C4-2B (cell line): Measurements from ENCODE around the gene DKC1.

ENCODE experiments used
- H3K27ac ChIP-seq: fragments of 450-650 bp; 2 replicates; pipeline ENCODE4 v1.5.1; 2017
- ZFX ChIP-seq: fragments of 450-650 bp; IDR thresholded peaks from 2 replicates; pipeline ENCODE4 v1.6.1; 2017
- TF ChIP-seq, protein P1 (sequence below): fragments of 450-650 bp; conservative IDR thresholded peaks from 2 replicates; pipeline ENCODE4 v1.5.1; 2017; ENCODE audit warnings: mild to moderate bottlenecking

DKC1 gene

GRCh38 chrX:154738011-154738738 is 24.5 kb upstream of the DKC1 start:
- TF ChIP-seq, protein P1, sequence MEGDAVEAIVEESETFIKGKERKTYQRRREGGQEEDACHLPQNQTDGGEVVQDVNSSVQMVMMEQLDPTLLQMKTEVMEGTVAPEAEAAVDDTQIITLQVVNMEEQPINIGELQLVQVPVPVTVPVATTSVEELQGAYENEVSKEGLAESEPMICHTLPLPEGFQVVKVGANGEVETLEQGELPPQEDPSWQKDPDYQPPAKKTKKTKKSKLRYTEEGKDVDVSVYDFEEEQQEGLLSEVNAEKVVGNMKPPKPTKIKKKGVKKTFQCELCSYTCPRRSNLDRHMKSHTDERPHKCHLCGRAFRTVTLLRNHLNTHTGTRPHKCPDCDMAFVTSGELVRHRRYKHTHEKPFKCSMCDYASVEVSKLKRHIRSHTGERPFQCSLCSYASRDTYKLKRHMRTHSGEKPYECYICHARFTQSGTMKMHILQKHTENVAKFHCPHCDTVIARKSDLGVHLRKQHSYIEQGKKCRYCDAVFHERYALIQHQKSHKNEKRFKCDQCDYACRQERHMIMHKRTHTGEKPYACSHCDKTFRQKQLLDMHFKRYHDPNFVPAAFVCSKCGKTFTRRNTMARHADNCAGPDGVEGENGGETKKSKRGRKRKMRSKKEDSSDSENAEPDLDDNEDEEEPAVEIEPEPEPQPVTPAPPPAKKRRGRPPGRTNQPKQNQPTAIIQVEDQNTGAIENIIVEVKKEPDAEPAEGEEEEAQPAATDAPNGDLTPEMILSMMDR = no peak
- TF ChIP-seq ZFX = no peak
- no peak overlapping the region for H3K27ac ChIP-seq

DNA sequence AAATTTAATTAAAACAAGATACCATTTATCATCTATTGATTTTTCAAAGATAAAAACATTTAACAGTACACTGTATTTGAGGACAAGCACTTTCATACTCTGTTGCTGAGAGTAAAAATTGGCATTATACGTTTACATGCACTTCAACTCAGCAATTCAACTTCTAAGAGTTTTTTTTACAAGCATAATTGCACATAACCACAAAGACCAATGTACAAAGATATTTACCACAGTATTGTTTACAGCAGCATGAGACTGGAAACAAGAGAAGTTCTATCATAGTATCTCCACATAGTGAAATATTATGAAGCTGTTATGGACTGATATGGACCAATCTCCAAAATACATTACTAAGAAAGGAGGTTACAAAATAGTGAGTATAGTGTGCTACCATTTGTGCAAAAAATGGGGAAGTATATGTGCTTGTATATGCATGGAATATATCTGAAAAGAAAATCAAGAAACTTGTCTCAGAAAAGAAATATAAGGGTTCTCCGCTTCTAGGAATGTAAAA is 22.7 kb upstream of the DKC1 start:
- H3K27ac ChIP-seq = no peak overlapping the region
- TF ChIP-seq ZFX = no peak
- TF ChIP-seq, protein P1 = no peak

DNA sequence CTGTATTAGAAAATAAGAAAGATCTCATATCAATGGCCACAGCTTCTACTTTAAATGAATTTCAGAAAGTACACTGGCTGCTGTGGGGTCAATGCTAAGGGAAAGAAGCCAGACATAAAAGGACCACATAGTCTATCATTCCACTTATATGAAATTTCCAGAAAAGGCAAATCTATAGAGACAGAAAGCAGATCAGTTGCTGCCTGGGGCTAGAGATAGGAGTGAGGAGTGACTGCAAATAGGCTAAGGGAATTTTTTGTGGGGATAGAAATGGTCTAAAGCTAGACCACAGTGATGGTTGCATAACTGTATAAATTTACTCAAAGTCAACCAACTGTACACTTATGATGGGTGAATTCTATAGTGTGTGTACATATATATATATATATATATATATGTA is 20.1 kb upstream of the DKC1 start:
- TF ChIP-seq ZFX = no peak
- TF ChIP-seq, protein P1 = no peak
- H3K27ac ChIP-seq = no peak overlapping the region

DNA sequence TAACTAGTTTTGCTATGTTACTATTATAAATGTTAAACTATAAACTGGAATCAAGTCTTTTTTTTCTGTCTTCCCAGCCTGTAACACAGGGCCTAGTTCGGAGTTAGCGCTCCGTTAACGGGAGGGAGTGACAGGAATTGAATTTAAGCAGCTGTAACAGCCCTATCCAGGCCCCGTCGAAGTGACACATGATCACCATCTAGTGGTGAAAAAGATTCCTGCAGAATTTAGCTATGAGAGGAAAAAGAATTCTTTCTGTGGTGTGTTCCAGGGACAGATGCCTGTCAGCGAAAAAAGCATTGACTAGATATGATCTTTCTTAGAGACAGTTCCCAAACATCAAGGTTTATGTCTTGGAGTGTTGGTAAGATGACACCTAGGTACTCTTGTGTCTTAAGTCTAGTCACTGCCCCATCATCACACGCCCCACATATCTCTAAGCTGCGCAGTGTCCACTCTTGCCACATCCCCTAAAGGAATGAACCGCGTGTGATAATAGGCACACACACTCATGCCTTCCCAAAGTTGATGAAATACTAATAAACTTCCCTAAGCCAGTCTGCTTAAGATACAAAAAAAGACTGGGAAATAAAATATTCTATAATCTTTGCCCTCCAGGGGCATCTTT is 13.8 kb upstream of the DKC1 start:
- H3K27ac ChIP-seq = no peak overlapping the region
- TF ChIP-seq ZFX = no peak
- TF ChIP-seq, protein P1 = peak; percentile 76

DNA sequence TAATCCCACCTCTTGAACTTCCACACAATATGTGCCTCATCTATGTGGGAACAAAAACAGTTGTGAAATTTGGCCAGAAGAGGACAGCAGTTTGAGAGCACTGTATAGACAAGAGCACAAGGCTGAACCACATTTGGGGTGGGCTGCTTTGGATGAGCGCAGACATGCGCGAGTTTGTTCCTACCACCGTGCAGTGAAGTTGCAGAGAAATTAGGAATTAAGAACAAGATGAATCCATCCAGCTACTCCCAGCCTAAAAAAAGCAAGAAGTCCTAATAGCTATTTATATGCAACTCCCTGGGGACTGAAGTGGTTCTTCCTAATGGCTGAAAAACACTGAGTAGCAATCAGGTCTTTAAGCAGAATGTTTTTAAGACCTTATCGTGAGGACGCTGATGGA is 12.8 kb upstream of the DKC1 start:
- H3K27ac ChIP-seq = no peak overlapping the region
- TF ChIP-seq ZFX = no peak
- TF ChIP-seq, protein P1 = no peak

DNA sequence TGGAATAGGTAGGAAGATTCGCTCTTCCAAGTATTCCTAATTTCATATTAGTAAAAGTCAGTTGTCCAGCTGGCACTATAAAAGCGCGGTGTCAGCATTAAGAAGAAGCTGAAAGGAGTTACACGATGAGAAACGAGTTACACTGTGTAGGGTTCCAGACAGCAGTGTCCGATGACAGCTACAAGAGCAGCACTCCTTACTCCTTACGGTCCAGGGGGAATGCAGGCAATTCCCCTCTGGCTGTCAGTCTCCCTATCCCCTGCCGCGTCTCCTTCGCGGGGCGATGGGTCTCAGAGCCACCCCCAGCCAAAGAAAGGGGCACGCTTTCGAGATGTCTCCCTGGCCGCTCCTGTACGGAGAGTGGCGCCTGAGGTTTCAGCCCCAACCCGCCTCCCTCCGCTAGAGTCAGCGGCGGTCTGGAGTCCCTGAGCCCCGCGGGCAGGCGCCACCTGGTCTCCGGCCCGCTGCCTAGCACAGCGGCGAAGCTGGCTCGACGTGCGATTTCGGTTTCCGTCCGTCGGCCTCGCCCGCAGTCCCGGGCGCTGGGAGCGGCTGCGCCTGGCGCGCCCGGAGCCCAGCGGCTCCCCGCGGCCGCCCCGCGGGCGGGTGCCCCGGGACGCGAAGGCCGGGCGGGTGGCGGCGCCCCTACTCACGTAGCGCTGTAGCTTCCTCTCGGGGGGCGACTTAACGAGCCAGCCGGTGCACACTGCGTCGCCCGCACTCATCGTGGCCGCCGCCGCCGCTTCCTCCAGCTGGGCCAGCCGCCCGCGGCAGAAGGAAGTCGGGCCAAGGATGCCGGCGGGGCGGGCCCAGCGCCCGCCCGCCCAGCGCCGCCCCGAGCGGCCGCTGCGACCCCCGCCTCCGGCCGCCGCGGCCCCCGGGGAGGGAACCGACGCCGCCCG is 12.1 kb upstream of the DKC1 start, which contains the start of gene GAB3:
Gene GAB3, minus strand, starts transcription at position 777 of the 902 bp plus-strand sequence. Its CDS starts 52 bp downstream, at position 725.
- no peak within 1 kb of the TSS for H3K27ac ChIP-seq
- no peak for TF ChIP-seq ZFX
- TF ChIP-seq, protein P1 = no peak
